ENCODE results near the gene TRIM14. TPM values are rescaled to one million over a fixed set of nuclear protein-coding genes. Genes with fewer than 3 reads are reported as not detected.
"Not testable (repeated sequence)": the region's sequence is repeated elsewhere in the genome, so short reads cannot be mapped to it uniquely, and the experiment has no call there.

TRIM14 gene
- polyA plus RNA-seq, 4 donors = 2.7 to 6.7 (median 5.6) TPM

GRCh38 chr9:98109052-98109451 lies 10.0 kb downstream of the TRIM14 start:
- no peak for DNase-seq (ENCODE audit: low read depth in 4 of 4, low spot score in 3 of 4)

- no peak for DNase-seq (ENCODE audit: low read depth in 4 of 4, low spot score in 3 of 4)
These were observed 10.4 kb downstream of the TRIM14 start for GRCh38 chr9:98108531-98109031.

- no peak for DNase-seq (ENCODE audit: low read depth in 4 of 4, low spot score in 3 of 4)
These were observed 11.1 kb downstream of the TRIM14 start for GRCh38 chr9:98107926-98108325.

GRCh38 chr9:98105006-98105405 lies 14.0 kb downstream of the TRIM14 start:
- no peak for DNase-seq (ENCODE audit: low read depth in 4 of 4, low spot score in 3 of 4)

GRCh38 chr9:98104445-98104881 lies 14.6 kb downstream of the TRIM14 start:
- DNase-seq (ENCODE audit: low read depth in 4 of 4, low spot score in 3 of 4) = no peak

GRCh38 chr9:98101868-98102273 lies 17.2 kb downstream of the TRIM14 start:
- DNase-seq (ENCODE audit: low read depth in 4 of 4, low spot score in 3 of 4) = no peak

- no peak for DNase-seq (ENCODE audit: low read depth in 4 of 4, low spot score in 3 of 4)
These were observed 17.6 kb downstream of the TRIM14 start for GRCh38 chr9:98101416-98101815.

- no peak for DNase-seq (ENCODE audit: low read depth in 4 of 4, low spot score in 3 of 4)
These were observed 18.6 kb downstream of the TRIM14 start for GRCh38 chr9:98100456-98100855.

- no peak for DNase-seq (ENCODE audit: low read depth in 4 of 4, low spot score in 3 of 4)
These were observed 19.1 kb downstream of the TRIM14 start for GRCh38 chr9:98099898-98100297.

GRCh38 chr9:98099346-98099745 lies 19.7 kb downstream of the TRIM14 start:
- DNase-seq (ENCODE audit: low read depth in 4 of 4, low spot score in 3 of 4) = no peak

- DNase-seq (ENCODE audit: low read depth in 4 of 4, low spot score in 3 of 4) = no peak
These were observed 21.2 kb downstream of the TRIM14 start for GRCh38 chr9:98097836-98098235.

- no peak for DNase-seq (ENCODE audit: low read depth in 4 of 4, low spot score in 3 of 4)
These were observed 22.9 kb downstream of the TRIM14 start for GRCh38 chr9:98096091-98096490.

- DNase-seq (ENCODE audit: low read depth in 4 of 4, low spot score in 3 of 4) = no peak
These were observed 23.6 kb downstream of the TRIM14 start for GRCh38 chr9:98095401-98095800.

- no peak for DNase-seq (ENCODE audit: low read depth in 4 of 4, low spot score in 3 of 4)
These were observed 24.2 kb downstream of the TRIM14 start for GRCh38 chr9:98094851-98095250.

GRCh38 chr9:98094316-98094715 lies 24.7 kb downstream of the TRIM14 start:
- no peak for DNase-seq (ENCODE audit: low read depth in 4 of 4, low spot score in 3 of 4)

GRCh38 chr9:98092613-98092931 lies 26.4 kb downstream of the TRIM14 start:
- DNase-seq (ENCODE audit: low read depth in 4 of 4, low spot score in 3 of 4) = no peak

GRCh38 chr9:98091735-98092612 lies 27.0 kb downstream of the TRIM14 start:
- no peak for DNase-seq (ENCODE audit: low read depth in 4 of 4, low spot score in 3 of 4)

GRCh38 chr9:98090674-98091073 lies 28.3 kb downstream of the TRIM14 start:
- DNase-seq (ENCODE audit: low read depth in 4 of 4, low spot score in 3 of 4) = not testable (repeated sequence)

- peak in 2 of 4 donors; percentile 42 for DNase-seq (ENCODE audit: low read depth in 4 of 4, low spot score in 3 of 4)
These were observed 31.3 kb downstream of the TRIM14 start for GRCh38 chr9:98087420-98088354.

GRCh38 chr9:98086461-98086860 lies 32.6 kb downstream of the TRIM14 start:
- peak in 1 of 4 donors; percentile 8 for DNase-seq (ENCODE audit: low read depth in 4 of 4, low spot score in 3 of 4)

- no peak for DNase-seq (ENCODE audit: low read depth in 4 of 4, low spot score in 3 of 4)
These were observed 33.1 kb downstream of the TRIM14 start for GRCh38 chr9:98085944-98086343.
